ENCODE measurements around the gene TUG1.

The TUG1 gene

DNA sequence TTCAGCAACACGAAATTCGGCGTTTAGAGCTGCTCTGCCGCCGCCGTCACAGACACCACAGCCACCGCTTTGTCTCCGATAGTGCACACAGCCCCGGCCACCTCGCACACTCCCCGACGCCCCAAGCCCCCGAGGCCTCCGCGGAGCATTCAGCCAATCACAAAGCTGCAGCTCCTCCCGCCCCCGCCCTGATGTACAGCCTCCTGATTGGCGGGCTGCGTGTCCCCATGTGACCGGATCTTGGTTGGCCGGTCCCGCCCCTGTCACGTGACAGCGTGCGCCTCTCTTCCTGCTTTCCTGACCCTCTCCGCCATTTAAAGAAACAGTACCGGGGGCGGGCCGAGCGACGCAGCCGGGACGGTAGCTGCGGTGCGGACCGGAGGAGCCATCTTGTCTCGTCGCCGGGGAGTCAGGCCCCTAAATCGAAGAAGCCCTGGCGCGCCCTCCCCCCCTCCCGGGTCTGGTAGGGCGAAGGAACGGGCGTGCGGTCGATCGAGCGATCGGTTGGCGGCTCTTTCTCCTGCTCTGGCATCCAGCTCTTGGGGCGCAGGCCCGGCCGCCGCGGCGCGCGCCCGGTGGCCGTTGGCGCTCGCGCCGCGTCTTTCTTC, at the start of gene TUG1:
Gene TUG1, plus strand, starts transcription at position 342 of the 608 bp plus-strand sequence.
- peak; percentile 92 to 96 for DNase-seq

DNA sequence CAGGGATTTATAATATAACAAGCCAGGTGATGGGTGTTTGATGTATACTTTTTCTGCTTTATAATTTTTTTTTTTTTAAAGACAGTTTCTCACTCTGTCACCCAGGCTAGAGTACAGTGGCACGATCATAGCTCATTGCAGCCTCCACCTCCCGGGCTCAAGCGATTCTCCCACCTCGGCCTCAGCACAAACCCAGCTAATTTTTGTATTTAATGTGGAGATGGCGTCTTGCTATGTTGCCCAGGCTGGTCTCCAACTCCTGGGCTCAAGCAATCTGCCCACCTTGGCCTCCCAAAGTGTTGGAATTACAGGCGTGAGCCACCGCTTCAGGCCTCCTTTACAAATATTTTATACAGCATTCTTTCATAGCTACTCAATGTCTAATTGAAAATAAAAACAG, 49.1 kb upstream of the TUG1 start:
- no peak for DNase-seq

DNA sequence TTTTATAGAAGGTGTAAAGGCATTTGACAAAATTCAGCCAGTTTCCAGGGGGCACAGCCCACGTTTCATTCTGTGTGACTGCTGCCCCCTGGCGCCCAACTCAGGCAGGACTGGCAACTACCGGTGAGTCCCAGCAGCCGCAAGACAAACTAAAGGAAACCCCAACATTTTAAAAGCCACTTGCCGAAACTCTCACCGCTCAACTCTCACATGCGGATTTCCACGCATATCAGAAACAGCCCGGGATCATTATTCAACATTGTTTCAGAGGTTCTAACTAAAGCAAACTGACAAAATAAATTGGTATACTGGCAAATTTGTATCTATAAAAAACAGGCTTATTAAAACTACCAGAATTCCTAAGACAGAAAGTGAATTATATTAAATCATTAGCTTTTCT, 48.7 kb upstream of the TUG1 start:
- peak; percentile 83 to 84 for DNase-seq

DNA sequence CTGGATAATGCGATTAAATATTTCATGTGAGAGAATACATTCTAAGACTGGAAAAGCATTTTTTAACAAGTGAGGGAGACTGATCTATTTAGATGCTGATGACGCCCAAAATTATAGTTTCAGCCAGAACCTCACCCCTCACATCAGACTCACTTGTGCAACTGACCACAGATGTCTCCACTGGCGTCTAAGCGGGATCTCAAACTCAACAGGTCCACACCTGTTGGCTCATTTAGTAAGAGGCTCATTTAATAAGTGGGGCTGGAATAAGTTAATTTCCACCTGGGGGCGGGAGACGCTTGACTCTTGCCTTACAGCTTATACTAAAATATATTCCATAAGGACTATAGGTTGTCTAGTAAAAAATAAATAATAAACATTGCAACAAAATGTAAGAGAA, 48.0 kb upstream of the TUG1 start:
- DNase-seq, result no peak

DNA sequence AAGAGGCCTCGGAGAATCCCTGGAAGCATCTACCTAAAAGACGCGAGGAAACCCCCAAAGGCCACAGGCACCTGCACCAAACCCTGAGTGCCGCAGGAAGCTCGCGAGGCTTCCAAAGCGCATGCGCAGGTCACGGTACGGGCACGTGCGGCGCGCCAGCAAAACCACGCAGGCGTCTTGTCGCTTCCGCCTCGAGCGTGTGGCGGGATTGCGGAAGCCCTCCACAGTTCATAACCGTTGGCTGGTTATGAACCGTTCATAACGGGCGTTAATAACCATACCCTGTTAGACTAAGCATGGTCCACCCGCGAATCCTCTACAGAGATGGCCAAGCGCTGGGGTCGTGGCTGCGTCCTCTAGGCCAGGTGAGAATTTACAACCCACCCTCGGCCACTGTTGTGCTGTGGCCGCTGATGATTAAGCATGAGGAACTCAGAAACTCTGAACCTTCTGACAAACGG, 46.9 kb upstream of the TUG1 start:
- peak; percentile 54 to 64 for DNase-seq

DNA sequence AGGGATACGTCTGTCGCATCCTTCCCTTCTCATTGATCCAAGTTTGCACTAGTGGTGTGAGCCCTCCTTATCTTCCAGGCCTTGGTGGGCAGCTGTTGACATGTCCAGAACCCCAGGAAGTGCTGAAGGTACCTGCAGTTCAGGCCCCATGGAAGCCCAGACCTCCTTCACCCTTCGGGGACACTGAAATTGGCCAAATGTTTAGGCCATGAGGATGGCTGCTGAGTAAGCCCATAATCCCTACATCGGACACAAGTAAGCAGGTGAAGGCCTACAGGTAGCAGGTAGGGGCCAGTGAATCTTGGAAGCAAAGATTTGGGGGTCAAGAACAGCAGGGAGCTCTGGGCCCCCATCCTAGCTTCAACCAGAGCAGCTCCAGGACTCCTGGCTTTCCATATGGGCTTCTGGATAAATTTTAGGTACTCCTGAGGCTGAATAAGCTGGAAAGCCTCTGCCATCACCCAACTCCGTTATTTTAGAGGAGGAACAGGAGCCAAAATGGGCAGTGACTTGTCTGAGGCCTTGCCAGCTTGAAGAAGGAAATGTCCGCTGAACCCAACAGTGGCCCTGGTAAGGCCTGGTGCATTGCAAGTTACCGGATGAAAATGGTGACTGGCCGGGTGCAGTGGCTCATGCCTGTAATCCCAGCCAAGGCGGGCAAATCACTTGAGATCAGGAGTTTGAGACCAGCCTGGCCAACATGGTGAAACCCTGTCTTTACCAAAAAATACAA, 45.7 kb upstream of the TUG1 start:
- DNase-seq, result no peak

DNA sequence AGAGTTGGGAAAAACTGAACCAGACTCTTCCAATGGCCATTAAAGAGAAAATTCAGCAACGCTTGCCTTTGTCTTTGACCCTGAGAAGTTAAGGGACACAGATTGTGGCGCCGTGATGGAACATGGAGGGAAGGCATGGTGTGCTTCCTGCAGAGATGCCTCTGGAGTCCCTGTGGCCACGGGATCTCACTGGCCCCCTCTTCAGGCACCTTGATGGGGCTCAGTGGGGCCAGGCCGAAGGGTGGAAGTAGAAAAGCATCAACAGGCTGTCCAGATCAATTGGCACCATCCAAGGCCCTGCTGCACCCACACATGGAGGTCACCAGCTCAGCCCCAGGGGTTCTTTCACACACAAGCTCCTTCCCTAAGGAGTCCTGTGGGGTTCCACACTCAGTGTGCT, 43.4 kb upstream of the TUG1 start:
- DNase-seq, result no peak

DNA sequence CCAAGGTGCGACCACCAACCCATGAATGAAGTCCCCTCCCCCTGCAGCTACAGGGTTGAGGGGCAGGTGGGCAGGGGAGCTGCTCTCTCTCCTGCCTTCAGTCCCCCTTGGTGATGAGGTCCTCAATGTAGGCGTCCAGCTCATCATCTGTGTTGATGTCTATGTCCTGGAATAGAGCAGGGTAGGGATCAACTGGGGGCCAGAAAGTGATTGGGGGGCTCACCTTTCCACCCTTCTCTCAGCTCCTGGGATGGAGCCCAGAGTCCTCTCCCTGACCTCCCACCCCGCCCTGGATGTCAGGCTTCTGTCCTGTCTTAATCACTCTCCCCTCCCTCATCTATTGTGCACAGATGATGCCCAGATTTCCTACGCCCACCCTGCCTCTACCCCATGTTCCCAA, 42.4 kb upstream of the TUG1 start:
- DNase-seq, result no peak

DNA sequence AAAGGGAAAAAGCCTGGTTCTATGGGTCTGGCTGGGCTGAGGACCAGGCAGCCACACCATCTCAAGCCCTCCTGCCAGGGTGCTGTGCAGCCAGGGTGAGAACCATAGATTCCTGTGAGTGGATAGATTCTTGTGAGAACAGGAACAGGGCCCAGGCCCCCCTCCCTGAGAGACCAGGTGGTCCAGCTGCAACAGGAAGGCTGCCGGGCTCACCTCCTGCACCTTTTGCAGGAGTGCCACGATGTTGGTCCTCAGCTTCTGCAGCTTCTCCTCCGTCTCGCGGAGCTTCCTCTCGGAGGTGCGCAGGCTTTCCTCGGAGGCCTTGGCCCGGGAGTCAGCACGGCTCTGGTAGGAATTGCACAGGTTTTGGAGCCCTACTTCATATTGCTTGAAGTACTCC, 41.3 kb upstream of the TUG1 start:
- DNase-seq, result no peak

DNA sequence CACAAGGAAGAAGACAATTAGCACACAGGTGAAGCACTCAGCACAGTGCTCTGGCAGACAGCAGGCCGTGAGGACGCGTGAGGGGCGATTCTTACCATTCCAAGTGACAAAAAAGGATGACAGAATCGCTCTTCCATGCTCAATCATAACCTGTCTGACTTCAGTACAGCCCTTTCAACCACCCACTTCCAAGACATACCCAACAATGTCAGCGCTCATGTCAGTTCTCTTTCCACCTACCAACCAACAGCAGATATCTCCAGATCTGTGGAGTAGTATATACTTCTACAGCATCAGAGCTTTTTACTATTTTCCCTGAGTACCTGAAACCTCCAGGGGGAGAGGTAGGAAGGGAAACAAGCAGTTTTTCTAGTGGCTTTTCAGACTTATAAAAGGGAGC, 40.7 kb upstream of the TUG1 start:
- DNase-seq, result no peak

DNA sequence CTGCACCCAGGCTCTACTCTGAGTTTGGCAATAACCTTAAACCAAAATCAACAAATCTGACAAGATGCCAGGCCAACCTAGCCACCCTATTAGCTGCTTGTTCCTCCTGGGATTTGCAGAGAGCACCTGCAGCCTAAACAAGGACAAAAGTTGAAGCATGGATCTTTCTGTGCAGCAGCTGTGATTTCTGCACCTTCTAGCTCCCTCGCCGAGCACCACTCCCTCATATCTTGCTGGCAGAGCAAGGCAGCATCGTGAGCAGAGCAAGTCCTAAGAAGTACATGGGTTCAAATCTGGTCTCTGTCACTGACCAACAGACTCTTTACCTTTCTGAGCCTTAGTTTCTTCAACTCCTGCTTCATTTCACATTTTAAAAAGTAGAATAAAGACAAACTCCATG, 38.8 kb upstream of the TUG1 start:
- DNase-seq, result no peak

DNA sequence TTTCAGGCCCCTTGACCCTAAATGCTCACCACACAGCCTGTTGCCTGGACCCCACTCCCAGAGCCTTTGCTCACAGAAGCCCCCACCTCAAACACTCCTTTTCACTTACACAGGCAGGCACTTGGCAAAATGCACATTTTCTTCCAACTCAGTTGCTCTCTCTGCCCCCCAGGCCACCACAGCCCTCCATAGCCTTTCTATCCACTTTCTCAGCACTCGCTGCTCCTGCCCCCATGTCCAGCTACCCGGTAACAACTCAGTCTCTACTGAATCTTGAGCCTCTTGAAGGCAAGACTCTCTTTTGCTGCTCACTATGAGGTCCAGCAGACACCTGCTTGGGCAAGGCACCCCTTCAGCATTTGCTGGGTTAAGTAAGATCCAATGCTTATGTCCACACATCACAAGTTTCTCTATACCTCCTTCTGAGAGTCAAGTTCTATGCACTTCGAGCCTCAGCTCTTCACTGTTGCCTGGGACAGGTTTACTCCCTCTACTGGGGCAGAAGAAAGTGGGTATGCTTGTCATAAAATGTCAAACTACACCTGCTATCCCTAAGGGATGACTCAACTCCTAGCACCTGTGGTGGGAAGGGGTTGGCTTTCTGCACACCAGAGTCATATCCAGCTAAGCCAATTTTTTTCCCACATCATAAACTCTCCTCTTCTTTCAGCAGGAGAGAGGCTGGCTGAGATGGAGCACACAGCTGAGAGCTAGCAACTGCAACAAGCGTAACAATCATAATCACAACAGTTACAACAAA, 37.3 kb upstream of the TUG1 start:
- no peak for DNase-seq

DNA sequence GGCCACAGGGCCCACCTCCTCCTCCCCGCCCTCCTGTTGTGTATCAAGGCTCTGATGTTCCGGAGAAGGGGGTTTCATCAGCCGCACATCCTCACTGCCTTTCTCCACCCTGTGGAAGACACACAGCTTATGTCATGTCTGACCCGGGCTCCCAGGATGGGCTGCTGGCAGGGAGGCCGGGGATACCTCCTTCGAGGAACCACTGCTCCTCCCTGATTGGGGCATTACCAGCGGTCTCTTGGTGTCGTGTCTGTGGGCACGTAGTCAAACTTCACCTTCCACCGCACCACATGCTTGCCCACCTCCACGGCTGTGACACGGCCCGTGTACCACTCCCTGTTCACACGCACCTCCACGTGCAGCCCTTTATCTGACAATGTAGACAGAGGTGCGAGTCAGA, 36.4 kb upstream of the TUG1 start:
- DNase-seq, result no peak

DNA sequence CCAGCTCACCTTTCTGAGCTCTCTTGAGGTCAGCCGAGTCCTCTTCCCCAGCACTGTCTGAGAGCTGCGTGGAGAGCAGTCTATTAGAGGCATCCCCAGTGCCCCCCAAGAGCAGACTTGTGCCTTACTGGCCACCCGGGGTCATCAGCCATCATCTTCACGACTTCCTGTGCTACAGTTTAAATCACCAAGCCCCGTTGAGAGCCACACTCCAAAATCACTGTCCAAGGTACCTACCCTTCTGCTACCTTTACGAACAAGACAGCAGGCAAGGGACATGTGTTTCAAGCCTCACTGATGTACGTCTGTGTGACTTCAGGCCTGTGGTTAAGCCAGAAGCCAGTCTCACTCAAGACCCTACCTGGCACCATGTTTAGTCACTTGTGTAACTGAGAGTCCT, 35.6 kb upstream of the TUG1 start:
- DNase-seq, result no peak

DNA sequence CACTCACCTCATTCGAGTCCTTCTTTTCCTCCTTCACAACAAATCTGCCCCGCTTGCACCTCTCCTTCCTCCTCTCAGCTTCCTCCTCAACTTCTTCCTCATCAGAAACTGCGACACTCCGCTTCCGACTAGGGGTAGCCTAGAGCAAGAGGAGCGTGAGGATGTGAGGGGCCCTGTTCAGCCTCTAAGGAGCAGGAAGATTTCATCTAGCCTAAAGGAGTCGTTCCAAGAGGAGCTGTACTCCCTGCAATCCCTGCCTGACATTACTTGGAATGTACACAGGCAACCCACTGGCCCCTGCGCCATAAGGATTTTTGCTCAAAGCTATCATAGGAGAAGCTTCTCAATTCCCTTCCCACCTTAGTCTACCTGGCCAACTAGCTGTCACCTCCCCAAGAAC, 35.0 kb upstream of the TUG1 start:
- no peak for DNase-seq

DNA sequence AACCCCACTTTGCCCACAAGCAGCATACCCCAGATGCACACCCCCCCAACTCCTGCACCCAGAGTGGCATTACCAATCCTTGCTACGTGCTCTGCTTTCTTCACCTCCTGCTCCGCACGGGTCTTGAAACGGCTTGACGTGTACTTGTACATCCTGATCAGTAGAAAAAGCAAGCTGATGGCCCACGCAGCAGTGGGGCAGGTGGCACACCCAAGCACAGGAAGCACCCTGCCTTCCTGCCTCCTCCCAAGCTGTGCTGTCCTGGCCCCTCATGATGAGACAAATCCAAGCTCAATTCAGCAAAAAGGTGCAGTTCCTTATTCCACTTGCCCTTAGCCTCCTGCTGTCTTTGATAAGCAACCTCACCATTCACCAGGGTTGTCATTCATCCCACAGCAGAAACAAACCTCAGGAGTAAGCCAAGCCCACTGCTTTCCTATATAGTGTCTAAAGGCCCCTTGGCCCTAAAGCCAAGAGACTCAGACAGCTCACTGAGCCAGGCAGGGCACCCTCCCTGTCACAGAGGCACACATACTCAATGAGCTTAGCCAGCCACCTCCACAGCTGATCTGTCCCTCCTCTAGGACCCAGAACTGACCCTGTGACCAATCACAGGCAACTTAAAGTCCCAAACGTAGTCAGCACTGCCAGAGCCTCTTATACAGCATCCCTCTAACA, 28.2 kb upstream of the TUG1 start:
- peak in 1 of 2 donors; percentile 12 for DNase-seq

DNA sequence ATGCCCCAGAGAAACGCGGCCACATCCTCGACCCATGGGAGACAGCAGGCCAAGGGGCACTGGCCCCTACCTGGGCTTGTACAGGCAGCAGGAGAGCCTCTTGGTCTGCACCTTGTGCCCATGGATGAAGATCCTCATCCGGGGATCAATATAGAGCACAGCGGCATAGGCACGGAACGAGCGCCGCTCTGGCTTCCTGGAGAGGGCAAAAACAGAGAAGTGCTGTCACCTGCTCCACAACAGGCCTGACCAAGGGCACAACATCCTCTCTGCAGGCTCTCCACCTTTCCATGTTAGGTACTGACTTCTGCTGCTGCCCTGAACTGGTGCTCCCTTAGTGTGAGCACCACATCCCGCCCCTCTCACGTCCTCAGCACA, 27.7 kb upstream of the TUG1 start:
- no peak for DNase-seq

DNA sequence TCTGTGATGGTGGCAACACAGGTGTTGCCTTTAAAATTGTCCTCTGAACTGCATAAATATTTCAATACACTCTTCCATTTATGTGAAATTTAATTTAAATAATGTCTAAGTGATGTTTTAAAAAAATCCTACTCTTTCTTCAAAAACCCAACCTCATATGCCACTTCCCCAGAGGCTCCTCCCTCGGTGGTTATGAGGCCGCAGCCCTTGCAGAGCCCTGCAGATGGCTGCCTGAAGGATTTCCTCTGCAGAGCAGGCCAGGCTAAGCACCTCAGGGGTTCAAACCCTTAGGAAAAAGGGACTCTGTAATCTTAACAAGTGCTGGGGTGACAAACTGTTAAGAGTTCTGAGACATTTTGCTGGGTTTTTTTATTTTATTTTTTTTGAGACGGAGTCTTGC, 25.7 kb upstream of the TUG1 start:
- no peak for DNase-seq

DNA sequence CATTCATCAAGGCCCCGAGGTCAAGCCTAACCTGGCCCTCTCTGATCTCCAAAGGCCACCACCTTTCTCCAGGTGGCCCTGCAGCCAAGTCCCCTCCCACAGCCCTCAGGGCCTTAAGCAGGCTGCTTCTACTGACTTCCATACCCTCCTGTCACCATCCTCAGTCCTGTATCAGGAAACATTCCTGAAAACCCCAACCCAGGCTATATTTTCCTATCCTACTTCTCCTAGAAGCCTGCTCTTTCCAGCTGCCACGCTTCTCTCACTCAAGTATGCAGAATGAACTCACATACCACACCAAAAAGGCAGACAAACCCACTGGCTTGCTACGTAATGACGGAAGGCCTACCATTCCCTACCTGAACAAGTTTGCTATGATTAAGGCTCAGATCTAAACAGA, 24.1 kb upstream of the TUG1 start:
- DNase-seq, result no peak

DNA sequence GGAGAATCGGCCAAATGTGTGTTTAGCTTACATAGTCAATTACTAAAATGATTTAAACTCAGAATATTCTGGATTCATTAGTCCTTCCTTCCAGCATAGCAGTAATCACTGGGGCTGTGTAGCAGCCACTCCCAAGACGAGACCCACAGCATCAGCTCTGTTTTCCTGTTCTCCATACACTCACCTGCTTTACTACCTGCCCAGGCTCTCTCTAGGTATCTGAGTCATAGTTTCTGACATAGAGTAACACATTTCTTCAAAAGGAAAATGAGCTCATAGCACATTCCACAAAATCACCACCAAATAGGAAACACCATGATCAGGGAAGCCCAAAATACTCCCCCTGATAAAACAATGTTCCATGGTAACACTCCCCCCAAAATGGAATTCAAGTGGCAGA, 23.4 kb upstream of the TUG1 start:
- no peak for DNase-seq

DNA sequence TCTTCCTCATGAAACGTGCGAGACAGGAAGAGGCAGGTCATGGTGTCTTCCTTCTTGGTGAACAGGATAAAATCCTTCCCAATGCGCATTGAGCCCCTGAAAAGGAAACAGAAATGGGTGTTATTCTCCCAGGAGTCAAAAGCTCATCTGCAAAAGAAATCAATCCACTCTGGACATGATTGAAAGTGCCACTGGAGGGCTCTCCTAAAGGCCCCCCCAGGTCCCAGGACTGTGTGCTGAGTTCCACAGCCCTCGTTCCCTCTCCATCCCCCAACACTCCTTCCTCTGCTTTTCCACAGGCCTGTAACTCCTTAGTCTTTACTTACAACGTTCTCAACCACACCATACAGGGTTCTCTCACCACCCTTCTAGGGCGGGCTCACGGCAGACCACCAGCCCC, 22.7 kb upstream of the TUG1 start:
- no peak for DNase-seq

DNA sequence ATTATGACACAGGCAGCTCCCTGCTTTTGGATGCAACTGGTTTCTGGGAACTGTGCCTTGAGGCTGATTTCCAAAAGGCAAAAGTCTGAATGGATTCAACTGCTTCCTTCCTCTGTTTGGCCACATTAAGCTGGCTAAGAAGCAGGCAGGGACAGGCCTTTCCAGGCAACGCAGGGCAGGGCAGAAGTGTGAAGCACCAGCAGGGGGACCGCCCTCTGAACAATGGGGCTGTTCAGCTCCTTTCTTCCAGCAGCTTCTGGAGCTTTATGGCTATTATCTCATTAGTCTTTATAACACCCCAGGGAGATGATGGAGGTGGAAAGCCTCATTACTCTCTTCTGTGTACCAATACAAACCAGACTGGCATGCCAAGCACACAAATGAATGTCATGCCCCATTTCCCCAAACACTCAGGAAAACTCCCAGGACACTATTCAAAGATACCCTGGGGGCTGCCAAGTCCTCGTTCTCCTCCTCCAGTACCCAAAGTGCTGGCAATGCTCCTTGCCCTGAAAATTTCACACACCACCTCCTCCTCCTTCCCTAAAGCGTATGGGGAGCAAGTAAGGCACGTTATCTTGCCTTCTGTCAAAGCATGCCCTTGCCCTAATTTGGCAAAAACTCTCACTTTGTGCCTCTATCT, 21.8 kb upstream of the TUG1 start:
- no peak for DNase-seq

DNA sequence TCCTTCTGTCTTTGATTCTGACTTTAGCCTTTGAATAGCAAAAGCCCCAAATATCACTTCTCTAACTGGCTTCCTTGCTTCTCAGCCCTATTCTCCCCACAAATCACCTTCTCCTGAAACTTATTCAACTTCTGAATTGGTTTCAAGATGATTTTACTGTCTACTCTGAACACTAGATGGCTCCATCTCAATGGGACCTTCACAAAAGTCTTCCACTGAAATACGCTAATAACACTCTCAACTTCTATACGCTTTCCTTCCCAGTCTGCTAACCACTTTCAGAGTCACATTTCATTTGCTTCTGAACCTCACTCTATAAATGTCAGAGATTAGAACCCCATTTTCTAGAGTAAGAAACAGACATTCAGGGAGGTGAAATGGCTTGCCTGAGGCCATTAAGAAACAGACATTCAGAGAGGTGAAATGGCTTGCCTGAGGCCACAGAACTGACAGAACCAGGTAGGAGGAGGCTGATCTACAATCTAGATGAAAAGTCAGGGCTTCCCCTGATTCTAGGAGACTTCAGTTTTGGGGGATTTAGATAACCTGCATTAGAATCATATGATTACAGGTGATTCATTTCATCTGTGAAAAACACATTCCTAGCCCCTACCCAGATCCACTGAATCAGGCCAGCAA, 21.1 kb upstream of the TUG1 start:
- no peak for DNase-seq
